Sigmoid colon (tissue), 4 donors: ENCODE measurements around the gene TMEM140.

Source experiments
- CTCF ChIP-seq, 4 experiments: fragments of 450-650 bp in 3 of 4; fragments of 200-600 bp in 1 of 4; IDR thresholded peaks; one replicate each; pipeline ENCODE4 v1.5.1; 2016 to 2019; ENCODE audit warnings: antibody characterized with exemption in 4 of 4, mild to moderate bottlenecking in 3 of 4, moderate library complexity in 2 of 4
- EP300 ChIP-seq, 4 donors: sonication (generic); formaldehyde crosslinking; IDR thresholded peaks; one replicate each; pipeline ENCODE4 v1.6.1; 2017; ENCODE audit warnings: antibody characterized with exemption in 4 of 4
- POLR2AphosphoS5 ChIP-seq, 4 donors: sonication (generic); formaldehyde crosslinking; IDR thresholded peaks; one replicate each; pipeline ENCODE4 v1.6.1; 2017; ENCODE audit warnings: antibody characterized with exemption in 4 of 4

GRCh38 chr7:135180122-135180521, 32.2 kb downstream of the TMEM140 start:
- TF ChIP-seq CTCF (IDR thresholded peaks at IDR 0.05) (no peak), POLR2AphosphoS5 (IDR thresholded peaks at IDR 0.05) (no peak), EP300 (IDR thresholded peaks at IDR 0.05) (no peak)
